ENCODE measurements around the gene PIK3AP1. TPM values are rescaled to one million over a fixed set of nuclear protein-coding genes. Genes with fewer than 3 reads are reported as not detected.

The PIK3AP1 gene
- total RNA-seq, 1 experiment from 2014 or later: 4.3 TPM

DNA sequence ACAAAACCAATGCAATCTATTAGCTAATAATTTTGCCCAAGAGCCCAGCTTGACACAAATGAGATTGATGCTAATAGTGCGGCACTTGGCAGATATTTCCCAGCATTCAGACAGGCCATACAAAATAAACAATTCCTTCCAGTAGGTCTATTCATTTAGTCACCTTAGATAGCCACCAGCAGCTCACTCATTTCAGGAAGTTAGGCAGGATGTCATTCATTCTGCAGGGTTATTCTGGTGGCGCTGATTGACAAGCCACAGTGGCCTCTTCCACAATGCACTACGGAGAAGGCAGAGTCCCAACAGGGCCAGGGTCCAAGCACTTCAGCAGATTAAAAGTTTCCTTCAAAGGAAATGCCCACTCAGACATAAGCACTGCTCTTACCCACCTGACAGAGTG lies 55.8 kb downstream of the PIK3AP1 start:
- no peak for ATAC-seq
- no peak overlapping the region for H3K4me3 Mint-ChIP-seq
- no peaks in the 10 kb centered on the region for H3K4me1 Mint-ChIP-seq
- DNase-seq (ENCODE audit: low spot score): no peak
- H3K9me3 Mint-ChIP-seq: no peaks in the 10 kb centered on the region
- H3K27ac Mint-ChIP-seq: no peak overlapping the region
- TF ChIP-seq, protein P1, sequence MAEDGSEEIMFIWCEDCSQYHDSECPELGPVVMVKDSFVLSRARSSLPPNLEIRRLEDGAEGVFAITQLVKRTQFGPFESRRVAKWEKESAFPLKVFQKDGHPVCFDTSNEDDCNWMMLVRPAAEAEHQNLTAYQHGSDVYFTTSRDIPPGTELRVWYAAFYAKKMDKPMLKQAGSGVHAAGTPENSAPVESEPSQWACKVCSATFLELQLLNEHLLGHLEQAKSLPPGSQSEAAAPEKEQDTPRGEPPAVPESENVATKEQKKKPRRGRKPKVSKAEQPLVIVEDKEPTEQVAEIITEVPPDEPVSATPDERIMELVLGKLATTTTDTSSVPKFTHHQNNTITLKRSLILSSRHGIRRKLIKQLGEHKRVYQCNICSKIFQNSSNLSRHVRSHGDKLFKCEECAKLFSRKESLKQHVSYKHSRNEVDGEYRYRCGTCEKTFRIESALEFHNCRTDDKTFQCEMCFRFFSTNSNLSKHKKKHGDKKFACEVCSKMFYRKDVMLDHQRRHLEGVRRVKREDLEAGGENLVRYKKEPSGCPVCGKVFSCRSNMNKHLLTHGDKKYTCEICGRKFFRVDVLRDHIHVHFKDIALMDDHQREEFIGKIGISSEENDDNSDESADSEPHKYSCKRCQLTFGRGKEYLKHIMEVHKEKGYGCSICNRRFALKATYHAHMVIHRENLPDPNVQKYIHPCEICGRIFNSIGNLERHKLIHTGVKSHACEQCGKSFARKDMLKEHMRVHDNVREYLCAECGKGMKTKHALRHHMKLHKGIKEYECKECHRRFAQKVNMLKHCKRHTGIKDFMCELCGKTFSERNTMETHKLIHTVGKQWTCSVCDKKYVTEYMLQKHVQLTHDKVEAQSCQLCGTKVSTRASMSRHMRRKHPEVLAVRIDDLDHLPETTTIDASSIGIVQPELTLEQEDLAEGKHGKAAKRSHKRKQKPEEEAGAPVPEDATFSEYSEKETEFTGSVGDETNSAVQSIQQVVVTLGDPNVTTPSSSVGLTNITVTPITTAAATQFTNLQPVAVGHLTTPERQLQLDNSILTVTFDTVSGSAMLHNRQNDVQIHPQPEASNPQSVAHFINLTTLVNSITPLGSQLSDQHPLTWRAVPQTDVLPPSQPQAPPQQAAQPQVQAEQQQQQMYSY (CRISPR knock-in tag; IDR thresholded peaks at IDR 0.05): no peak
- no peak for TF ChIP-seq FOXJ3 (CRISPR knock-in tag; IDR thresholded peaks at IDR 0.05; ENCODE audit: borderline replicate concordance)
- TF ChIP-seq, protein P2, sequence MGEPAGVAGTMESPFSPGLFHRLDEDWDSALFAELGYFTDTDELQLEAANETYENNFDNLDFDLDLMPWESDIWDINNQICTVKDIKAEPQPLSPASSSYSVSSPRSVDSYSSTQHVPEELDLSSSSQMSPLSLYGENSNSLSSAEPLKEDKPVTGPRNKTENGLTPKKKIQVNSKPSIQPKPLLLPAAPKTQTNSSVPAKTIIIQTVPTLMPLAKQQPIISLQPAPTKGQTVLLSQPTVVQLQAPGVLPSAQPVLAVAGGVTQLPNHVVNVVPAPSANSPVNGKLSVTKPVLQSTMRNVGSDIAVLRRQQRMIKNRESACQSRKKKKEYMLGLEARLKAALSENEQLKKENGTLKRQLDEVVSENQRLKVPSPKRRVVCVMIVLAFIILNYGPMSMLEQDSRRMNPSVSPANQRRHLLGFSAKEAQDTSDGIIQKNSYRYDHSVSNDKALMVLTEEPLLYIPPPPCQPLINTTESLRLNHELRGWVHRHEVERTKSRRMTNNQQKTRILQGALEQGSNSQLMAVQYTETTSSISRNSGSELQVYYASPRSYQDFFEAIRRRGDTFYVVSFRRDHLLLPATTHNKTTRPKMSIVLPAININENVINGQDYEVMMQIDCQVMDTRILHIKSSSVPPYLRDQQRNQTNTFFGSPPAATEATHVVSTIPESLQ (CRISPR knock-in tag; IDR thresholded peaks at IDR 0.05): no peak
- CTCF ChIA-PET: interaction anchor here (0.7 to 1.6 kb wide), 3 partner anchors 21 to 151 kb away, joined by 3 to 4 read pairs (median 3); partner anchors contain the start of gene TLL2
- H3K36me3 Mint-ChIP-seq: no peaks in the 10 kb centered on the region
- POLR2A ChIA-PET: no interaction called here
- no peaks in the 10 kb centered on the region for H3K27me3 Mint-ChIP-seq (ENCODE audit: low read depth)

DNA sequence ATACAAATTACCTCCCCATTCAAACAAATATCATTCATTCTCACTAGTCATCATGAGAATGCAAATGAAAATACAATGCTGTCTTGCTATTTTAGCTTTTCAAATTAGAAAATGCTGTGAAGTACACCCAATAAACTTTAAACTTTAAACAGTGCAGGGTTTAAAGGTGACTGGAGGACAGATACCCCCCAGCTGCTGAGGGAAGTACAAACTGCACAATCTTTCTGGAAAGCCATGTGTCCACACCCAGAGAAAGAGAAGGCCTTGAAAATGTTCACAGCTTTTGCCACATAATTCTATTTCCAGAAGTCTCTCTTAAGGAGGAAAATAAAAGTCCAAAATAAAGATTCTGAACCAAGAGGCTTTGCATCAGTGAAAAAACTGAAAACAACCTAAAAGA lies 56.5 kb downstream of the PIK3AP1 start:
- peaks cover under 1% of the 10 kb centered on the region; the same call in 1 of the 2 replicates for H3K4me1 Mint-ChIP-seq
- no peak overlapping the region for H3K27ac Mint-ChIP-seq
- H3K27me3 Mint-ChIP-seq (ENCODE audit: low read depth): no peaks in the 10 kb centered on the region
- H3K4me3 Mint-ChIP-seq: no peak overlapping the region
- H3K9me3 Mint-ChIP-seq: no peaks in the 10 kb centered on the region
- no peak for DNase-seq (ENCODE audit: low spot score)
- TF ChIP-seq, protein P3, sequence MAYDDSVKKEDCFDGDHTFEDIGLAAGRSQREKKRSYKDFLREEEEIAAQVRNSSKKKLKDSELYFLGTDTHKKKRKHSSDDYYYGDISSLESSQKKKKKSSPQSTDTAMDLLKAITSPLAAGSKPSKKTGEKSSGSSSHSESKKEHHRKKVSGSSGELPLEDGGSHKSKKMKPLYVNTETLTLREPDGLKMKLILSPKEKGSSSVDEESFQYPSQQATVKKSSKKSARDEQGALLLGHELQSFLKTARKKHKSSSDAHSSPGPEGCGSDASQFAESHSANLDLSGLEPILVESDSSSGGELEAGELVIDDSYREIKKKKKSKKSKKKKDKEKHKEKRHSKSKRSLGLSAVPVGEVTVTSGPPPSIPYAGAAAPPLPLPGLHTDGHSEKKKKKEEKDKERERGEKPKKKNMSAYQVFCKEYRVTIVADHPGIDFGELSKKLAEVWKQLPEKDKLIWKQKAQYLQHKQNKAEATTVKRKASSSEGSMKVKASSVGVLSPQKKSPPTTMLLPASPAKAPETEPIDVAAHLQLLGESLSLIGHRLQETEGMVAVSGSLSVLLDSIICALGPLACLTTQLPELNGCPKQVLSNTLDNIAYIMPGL (CRISPR knock-in tag; IDR thresholded peaks at IDR 0.05): no peak
- TF ChIP-seq FOXP1 (CRISPR knock-in tag; IDR thresholded peaks at IDR 0.05; ENCODE audit: borderline replicate concordance) (no peak), TEAD1 (CRISPR knock-in tag; IDR thresholded peaks at IDR 0.05) (no peak), IRF2 (CRISPR knock-in tag; IDR thresholded peaks at IDR 0.05; ENCODE audit: borderline replicate concordance, low read depth) (no peak), SMAD3 (CRISPR knock-in tag; IDR thresholded peaks at IDR 0.05; ENCODE audit: borderline replicate concordance) (no peak), ZNF671 (CRISPR knock-in tag; IDR thresholded peaks at IDR 0.05) (no peak), ZNF121 (CRISPR knock-in tag; IDR thresholded peaks at IDR 0.05) (no peak), ZBTB21 (CRISPR knock-in tag; IDR thresholded peaks at IDR 0.05; ENCODE audit: borderline replicate concordance) (no peak), EMX1 (CRISPR knock-in tag; IDR thresholded peaks at IDR 0.05) (no peak)
- TF ChIP-seq, protein P4, sequence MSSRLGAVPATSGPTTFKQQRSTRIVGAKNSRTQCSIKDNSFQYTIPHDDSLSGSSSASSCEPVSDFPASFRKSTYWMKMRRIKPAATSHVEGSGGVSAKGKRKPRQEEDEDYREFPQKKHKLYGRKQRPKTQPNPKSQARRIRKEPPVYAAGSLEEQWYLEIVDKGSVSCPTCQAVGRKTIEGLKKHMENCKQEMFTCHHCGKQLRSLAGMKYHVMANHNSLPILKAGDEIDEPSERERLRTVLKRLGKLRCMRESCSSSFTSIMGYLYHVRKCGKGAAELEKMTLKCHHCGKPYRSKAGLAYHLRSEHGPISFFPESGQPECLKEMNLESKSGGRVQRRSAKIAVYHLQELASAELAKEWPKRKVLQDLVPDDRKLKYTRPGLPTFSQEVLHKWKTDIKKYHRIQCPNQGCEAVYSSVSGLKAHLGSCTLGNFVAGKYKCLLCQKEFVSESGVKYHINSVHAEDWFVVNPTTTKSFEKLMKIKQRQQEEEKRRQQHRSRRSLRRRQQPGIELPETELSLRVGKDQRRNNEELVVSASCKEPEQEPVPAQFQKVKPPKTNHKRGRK (CRISPR knock-in tag; IDR thresholded peaks at IDR 0.05; ENCODE audit: borderline replicate concordance): no peak
- TF ChIP-seq, protein P5, sequence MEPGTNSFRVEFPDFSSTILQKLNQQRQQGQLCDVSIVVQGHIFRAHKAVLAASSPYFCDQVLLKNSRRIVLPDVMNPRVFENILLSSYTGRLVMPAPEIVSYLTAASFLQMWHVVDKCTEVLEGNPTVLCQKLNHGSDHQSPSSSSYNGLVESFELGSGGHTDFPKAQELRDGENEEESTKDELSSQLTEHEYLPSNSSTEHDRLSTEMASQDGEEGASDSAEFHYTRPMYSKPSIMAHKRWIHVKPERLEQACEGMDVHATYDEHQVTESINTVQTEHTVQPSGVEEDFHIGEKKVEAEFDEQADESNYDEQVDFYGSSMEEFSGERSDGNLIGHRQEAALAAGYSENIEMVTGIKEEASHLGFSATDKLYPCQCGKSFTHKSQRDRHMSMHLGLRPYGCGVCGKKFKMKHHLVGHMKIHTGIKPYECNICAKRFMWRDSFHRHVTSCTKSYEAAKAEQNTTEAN (CRISPR knock-in tag; IDR thresholded peaks at IDR 0.05): no peak
- TF ChIP-seq, protein P6, sequence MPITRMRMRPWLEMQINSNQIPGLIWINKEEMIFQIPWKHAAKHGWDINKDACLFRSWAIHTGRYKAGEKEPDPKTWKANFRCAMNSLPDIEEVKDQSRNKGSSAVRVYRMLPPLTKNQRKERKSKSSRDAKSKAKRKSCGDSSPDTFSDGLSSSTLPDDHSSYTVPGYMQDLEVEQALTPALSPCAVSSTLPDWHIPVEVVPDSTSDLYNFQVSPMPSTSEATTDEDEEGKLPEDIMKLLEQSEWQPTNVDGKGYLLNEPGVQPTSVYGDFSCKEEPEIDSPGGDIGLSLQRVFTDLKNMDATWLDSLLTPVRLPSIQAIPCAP (CRISPR knock-in tag; IDR thresholded peaks at IDR 0.05): no peak
- TF ChIP-seq, protein P7, sequence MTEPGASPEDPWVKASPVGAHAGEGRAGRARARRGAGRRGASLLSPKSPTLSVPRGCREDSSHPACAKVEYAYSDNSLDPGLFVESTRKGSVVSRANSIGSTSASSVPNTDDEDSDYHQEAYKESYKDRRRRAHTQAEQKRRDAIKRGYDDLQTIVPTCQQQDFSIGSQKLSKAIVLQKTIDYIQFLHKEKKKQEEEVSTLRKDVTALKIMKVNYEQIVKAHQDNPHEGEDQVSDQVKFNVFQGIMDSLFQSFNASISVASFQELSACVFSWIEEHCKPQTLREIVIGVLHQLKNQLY (CRISPR knock-in tag; IDR thresholded peaks at IDR 0.05): no peak
- TF ChIP-seq, protein P8, sequence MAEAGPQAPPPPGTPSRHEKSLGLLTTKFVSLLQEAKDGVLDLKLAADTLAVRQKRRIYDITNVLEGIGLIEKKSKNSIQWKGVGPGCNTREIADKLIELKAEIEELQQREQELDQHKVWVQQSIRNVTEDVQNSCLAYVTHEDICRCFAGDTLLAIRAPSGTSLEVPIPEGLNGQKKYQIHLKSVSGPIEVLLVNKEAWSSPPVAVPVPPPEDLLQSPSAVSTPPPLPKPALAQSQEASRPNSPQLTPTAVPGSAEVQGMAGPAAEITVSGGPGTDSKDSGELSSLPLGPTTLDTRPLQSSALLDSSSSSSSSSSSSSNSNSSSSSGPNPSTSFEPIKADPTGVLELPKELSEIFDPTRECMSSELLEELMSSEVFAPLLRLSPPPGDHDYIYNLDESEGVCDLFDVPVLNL (CRISPR knock-in tag; IDR thresholded peaks at IDR 0.05; ENCODE audit: borderline replicate concordance, low read depth): no peak
- TF ChIP-seq, protein P9, sequence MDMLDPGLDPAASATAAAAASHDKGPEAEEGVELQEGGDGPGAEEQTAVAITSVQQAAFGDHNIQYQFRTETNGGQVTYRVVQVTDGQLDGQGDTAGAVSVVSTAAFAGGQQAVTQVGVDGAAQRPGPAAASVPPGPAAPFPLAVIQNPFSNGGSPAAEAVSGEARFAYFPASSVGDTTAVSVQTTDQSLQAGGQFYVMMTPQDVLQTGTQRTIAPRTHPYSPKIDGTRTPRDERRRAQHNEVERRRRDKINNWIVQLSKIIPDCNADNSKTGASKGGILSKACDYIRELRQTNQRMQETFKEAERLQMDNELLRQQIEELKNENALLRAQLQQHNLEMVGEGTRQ (CRISPR knock-in tag; IDR thresholded peaks at IDR 0.05): no peak
- no peak for ATAC-seq
- ChIA-PET POLR2A (no interaction called here), CTCF (interaction anchor here (0.7 to 1.6 kb wide), 3 partner anchors 21 to 150 kb away, joined by 3 to 4 read pairs (median 3); partner anchors contain the start of gene TLL2)
- H3K36me3 Mint-ChIP-seq: no peaks in the 10 kb centered on the region
